NB4 (cell line): ENCODE data around the gene CFAP46.
"Not testable (repeated sequence)": the region's sequence is repeated elsewhere in the genome, so short reads cannot be mapped to it uniquely, and the experiment has no call there.

Source experiments
- DNase-seq: peaks from one replicate; pipeline ENCODE4 v3.0.0; 2010; ENCODE audit warnings: low read depth
- H3K4me3 ChIP-seq: one replicate; pipeline ENCODE4 v1.5.1; 2011; ENCODE audit warnings: mild to moderate bottlenecking, low read depth, low read length, moderate library complexity
- MYC ChIP-seq: IDR thresholded peaks from 2 replicates; pipeline ENCODE4 v1.6.1; 2011; ENCODE audit warnings: low read depth, low read length
- POLR2A ChIP-seq: IDR thresholded peaks from 2 replicates; pipeline ENCODE4 v1.6.1; 2011; ENCODE audit warnings: mild to moderate bottlenecking; ENCODE audit not compliant: insufficient read length; ENCODE audit errors: extremely low read depth
- TF ChIP-seq, protein P1 (sequence below): IDR thresholded peaks from one replicate; pipeline ENCODE4 v1.5.1; 2012; ENCODE audit warnings: low read depth, low read length
- TF ChIP-seq, protein P2 (sequence below): IDR thresholded peaks from 2 replicates; pipeline ENCODE4 v1.6.1; 2011; ENCODE audit warnings: low read depth, low read length

Gene CFAP46

DNA sequence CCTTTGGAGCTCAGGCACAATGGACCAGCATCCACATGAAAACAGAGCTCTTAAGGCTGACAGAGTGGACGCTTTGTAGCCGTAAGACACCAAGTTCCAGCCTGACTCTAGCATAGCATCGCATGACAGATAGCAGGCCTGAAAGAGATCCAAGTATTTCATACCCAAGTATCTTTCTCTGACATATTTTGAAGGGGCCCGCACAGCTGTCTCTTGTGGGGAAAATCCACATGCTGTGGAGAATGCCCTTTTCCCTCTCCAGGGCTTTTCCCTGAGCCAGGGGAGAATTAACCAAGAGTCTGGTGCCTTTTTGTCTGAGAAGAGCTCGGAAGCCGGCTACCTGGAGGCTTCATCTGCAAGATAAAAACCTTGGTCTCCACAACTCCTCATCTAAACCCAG lies 51.0 kb downstream of the CFAP46 start:
- no peak overlapping the region for H3K4me3 ChIP-seq
- no peak for DNase-seq
- TF ChIP-seq POLR2A (no peak), MYC (no peak)
- TF ChIP-seq, protein P1, sequence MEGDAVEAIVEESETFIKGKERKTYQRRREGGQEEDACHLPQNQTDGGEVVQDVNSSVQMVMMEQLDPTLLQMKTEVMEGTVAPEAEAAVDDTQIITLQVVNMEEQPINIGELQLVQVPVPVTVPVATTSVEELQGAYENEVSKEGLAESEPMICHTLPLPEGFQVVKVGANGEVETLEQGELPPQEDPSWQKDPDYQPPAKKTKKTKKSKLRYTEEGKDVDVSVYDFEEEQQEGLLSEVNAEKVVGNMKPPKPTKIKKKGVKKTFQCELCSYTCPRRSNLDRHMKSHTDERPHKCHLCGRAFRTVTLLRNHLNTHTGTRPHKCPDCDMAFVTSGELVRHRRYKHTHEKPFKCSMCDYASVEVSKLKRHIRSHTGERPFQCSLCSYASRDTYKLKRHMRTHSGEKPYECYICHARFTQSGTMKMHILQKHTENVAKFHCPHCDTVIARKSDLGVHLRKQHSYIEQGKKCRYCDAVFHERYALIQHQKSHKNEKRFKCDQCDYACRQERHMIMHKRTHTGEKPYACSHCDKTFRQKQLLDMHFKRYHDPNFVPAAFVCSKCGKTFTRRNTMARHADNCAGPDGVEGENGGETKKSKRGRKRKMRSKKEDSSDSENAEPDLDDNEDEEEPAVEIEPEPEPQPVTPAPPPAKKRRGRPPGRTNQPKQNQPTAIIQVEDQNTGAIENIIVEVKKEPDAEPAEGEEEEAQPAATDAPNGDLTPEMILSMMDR, result no peak
- TF ChIP-seq, protein P2, sequence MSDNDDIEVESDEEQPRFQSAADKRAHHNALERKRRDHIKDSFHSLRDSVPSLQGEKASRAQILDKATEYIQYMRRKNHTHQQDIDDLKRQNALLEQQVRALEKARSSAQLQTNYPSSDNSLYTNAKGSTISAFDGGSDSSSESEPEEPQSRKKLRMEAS, result no peak

DNA sequence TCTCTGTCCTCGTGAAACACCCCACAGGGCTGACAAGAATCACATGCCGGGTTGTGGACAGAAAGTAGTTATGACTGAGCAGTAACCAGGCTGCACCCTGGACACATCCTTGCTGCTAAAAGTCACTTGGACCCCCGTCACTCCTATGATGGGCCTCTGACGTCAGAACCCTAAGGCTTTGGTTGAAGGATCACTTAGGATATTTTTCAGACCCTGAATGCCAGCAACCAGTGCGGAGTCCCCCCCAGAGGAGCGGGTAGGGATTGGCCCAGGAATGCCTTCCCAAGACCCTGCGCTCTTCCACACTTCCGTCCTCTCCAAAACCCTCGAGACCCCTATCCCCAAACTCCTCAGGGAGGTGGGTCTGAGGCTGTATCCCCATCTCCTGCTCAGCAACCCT lies 52.1 kb downstream of the CFAP46 start:
- DNase-seq, result no peak

DNA sequence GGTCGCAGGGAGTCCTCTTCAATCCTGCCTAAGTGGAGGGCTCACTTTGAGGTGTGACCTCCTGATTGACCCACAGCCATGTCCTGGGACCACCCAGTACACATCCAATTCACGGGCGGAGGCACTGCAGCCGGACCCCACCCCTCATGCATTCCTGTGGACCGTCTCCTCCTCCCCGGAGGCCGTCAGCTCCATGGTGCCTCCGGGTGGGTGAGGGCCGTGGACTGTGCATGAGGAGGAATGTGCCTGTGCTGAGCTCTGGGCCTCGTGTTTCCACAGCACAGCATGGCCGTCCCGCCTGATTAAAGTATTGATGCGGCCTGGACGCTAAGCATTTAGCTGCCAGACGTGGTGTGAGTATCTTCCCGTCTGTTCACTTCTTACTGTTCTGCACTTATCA lies 52.8 kb downstream of the CFAP46 start:
- no peak overlapping the region for H3K4me3 ChIP-seq
- no peak for DNase-seq
- TF ChIP-seq POLR2A (no peak), MYC (no peak)
- TF ChIP-seq, protein P1, result no peak
- TF ChIP-seq, protein P2, result no peak

More for the DNA sequence above, 52.1 kb downstream of the CFAP46 start:
- no peak overlapping the region for H3K4me3 ChIP-seq
- no peak for TF ChIP-seq POLR2A
- TF ChIP-seq, protein P1, result no peak
- TF ChIP-seq, protein P2, result no peak
- no peak for TF ChIP-seq MYC

DNA sequence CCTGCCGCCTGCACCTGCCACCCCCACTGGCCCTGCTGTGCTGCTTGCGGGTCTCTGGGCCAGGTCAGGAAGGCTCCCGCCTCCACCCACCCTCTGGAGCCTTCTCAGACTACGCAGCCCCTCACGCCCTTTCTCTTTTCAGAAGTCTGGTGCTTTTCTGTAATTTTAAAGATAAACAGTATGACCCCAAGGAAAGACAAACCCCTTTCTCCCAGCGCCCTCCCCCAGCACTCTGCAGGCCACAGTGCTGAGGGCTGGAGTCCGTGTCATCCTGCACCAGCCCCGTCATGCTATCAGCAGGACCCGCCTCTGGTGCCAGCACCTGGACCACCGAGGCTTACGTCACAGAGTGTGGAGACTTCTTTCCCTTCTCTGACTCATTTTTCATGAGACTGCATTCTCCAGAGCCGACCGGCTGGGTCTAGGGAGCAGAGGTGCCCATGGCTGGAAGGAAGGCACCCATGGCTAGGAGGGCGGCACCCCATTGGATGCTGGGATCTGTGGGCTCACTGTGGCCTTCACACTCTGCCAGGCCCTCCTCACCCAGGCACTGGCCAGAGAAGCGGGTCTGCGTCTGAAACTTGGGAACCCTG lies 53.4 kb downstream of the CFAP46 start:
- H3K4me3 ChIP-seq, result no peak overlapping the region
- TF ChIP-seq, protein P1, result no peak
- TF ChIP-seq MYC, result no peak
- TF ChIP-seq, protein P2, result no peak
- no peak for TF ChIP-seq POLR2A
- no peak for DNase-seq

DNA sequence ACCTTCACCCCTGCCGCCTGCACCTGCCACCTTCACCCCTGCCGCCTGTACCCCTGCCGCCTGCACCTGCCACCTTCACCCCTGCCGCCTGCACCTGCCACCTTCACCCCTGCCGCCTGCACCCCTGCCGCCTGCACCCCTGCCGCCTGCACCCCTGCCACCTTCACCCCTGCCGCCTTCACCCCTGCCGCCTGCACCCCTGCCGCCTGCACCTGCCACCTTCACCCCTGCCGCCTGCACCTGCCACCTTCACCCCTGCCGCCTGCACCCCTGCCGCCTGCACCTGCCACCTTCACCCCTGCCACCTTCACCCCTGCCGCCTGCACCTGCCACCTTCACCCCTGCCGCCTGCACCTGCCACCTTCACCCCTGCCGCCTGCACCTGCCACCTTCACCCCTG lies 53.9 kb downstream of the CFAP46 start:
- not testable (repeated sequence) for DNase-seq, H3K4me3 ChIP-seq

DNA sequence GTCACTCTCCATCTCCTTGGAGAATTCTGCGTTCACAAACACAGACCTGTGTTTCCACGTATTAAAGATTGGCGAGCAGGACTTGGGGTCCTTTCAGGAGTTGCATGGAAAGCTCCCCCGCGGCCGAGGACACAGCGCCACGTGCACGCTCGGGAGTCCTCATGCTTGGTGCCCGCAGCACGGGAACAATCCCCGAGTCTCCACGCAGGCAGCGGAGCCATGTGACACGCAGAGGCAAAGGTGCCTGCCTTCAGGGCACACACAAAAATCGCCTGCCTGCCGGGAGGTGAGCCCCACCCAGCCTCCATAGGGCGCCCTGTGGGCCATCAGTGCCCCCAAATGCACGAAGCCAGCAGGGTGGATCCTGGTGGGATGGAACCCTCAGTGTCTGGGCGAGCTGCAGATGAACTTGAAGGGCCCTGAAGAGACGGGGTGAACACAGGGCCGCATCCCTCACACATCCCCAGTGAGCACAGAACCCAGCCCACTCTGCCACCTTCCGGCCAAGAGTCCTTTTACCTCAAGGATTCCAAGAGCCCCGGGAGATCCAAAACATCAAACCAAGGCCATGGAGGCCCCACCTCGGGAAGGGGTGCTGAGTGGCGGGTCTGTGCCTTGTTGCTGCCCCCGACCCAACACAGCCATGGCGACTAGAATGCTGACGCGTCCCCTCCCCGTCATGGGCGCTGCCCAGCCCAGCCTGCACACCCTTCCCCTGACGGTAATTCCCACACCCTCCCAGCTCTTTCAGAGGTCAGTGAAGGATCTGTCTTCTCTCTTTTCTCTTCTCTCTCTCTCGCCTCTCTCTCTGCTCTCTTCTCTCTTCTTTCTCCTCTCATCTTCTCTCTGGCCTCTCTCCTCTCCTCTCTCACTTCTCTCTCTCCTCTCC lies 55.9 kb downstream of the CFAP46 start:
- TF ChIP-seq, protein P2, result no peak
- TF ChIP-seq, protein P1, result peak; percentile 4
- no peak overlapping the region for H3K4me3 ChIP-seq
- peak; percentile 51 for DNase-seq
